Right cardiac atrium (tissue), 5 donors: ENCODE measurements around the gene TFRC. TPM values are rescaled to one million over a fixed set of nuclear protein-coding genes. Genes with fewer than 3 reads are reported as not detected.
"Not testable (repeated sequence)": the region's sequence is repeated elsewhere in the genome, so short reads cannot be mapped to it uniquely, and the experiment has no call there.

Experiments
- ATAC-seq, 2 donors: fragments of 200-7000 bp; cut with Tn5 transposase; one replicate each; pipeline versions ENCODE4 v1.8.0 to v1.9.1; 2020; ENCODE audit warnings: moderate library complexity in 2 of 2, mild to moderate bottlenecking in 1 of 2
- DNase-seq, 3 donors: peaks; one replicate each; pipeline ENCODE4 v3.0.0-alpha.2; 2020
- H3K27ac ChIP-seq: one replicate; pipeline ENCODE4 v1.5.1; 2013; ENCODE audit warnings: mild to moderate bottlenecking, low read length, control low read depth, moderate library complexity
- H3K27me3 ChIP-seq: one replicate; pipeline ENCODE4 v1.6.1; 2013; ENCODE audit not compliant: control insufficient read depth, insufficient read depth
- H3K4me1 ChIP-seq: one replicate; pipeline ENCODE4 v1.6.1; 2013; ENCODE audit warnings: low read length; ENCODE audit not compliant: control insufficient read depth, insufficient read depth
- H3K4me3 ChIP-seq: one replicate; pipeline ENCODE4 v1.5.1; 2013; ENCODE audit warnings: low read length, control low read depth
- H3K9me3 ChIP-seq: one replicate; pipeline ENCODE4 v1.6.1; 2013; ENCODE audit warnings: low read length; ENCODE audit not compliant: control insufficient read depth
- WGBS: extraction: QIAGEN DNeasy Blood & Tissue Kit; methylation state at CpG from one replicate; pipeline ENCODE4 v1.1.7; 2013; 5-methylcytosine and 5-hydroxymethylcytosine counted together
- intact Hi-C, 4 donors: fragments of 100-400 bp; cut with DNase I; formaldehyde crosslinking; loops; one replicate each; pipeline versions ENCODE4 v1.11.0 to v1.14.0; 2022 to 2023
- polyA plus RNA-seq: library from polyadenylated mRNA; stranded (reverse); fragments of 200-250 nt; gene quantifications from one replicate; pipeline ENCODE4 v1.2.3, GENCODE V29; 2013
- total RNA-seq, 4 donors: library from RNA; stranded (reverse); fragmentation: NEBNext Ultra II Directional; extraction: Animal tissue kit (Norgen Biotek cat#: 25700); gene quantifications; one replicate each; pipeline ENCODE4 v1.2.1, GENCODE V29; 2021
- donor health status: healthy with polysubstance abuse.
- donor health status: DM: no; HTN: yes; CAD: no.
- donor health status: DM: no; HTN: no; CAD: no.
- donor health status: DM: no; HTN: yes; CAD: no; lungs with severe emphysema.
- donor health status: DM: yes; HTN: yes; CAD: no.

The TFRC gene
- total and polyA plus RNA-seq, 5 donors = 23.4 to 199 (median 88.7) TPM

- 88% methylated on average over 6 of the region's 6 CpGs for WGBS
- H3K9me3 ChIP-seq, H3K4me1 ChIP-seq, ATAC-seq, intact Hi-C loops, H3K27ac ChIP-seq, H3K27me3 ChIP-seq, DNase-seq, H3K4me3 ChIP-seq: not testable (repeated sequence)
These were observed 79.2 kb downstream of the TFRC start for GRCh38 chr3:196002721-196003120.

GRCh38 chr3:196001240-196001639 lies 80.7 kb downstream of the TFRC start:
- H3K27me3 ChIP-seq, H3K27ac ChIP-seq, DNase-seq, H3K9me3 ChIP-seq, H3K4me1 ChIP-seq, intact Hi-C loops, ATAC-seq, H3K4me3 ChIP-seq: not testable (repeated sequence)
- 87% methylated on average over 7 of the region's 7 CpGs for WGBS

GRCh38 chr3:196000360-196000950 lies 81.4 kb downstream of the TFRC start:
- H3K4me3 ChIP-seq, ATAC-seq, H3K9me3 ChIP-seq, H3K27ac ChIP-seq, H3K4me1 ChIP-seq, intact Hi-C loops, H3K27me3 ChIP-seq, DNase-seq: not testable (repeated sequence)
- 81% methylated on average over 14 of the region's 15 CpGs for WGBS

GRCh38 chr3:195999896-196000295 lies 82.0 kb downstream of the TFRC start:
- intact Hi-C loops = no loop called here
- no peak for ATAC-seq
- 81% methylated on average over 8 of the region's 8 CpGs for WGBS

More at GRCh38 chr3:195999896-196000295, 82.0 kb downstream of the TFRC start:
- H3K27me3 ChIP-seq = no peaks in the 10 kb centered on the region
- H3K4me1 ChIP-seq = no peaks in the 10 kb centered on the region
- no peaks in the 10 kb centered on the region for H3K9me3 ChIP-seq
- DNase-seq = no peak
- no peak overlapping the region for H3K4me3 ChIP-seq
- H3K27ac ChIP-seq = no peak overlapping the region

Other genes with a start within 250 kb of the TFRC start
- gene TNK2, start 173.5 kb downstream of the TFRC start, total RNA-seq = 100 to 1,000 TPM in 1 of 4 donors, 10 to 100 TPM in 3; 74.7 to 162 (median 84.2) TPM
- gene TNK2, start 173.5 kb downstream of the TFRC start, polyA plus RNA-seq = 40.1 TPM
- gene ZDHHC19, start 129.3 kb upstream of the TFRC start, total RNA-seq = not detected
- gene ZDHHC19, start 129.3 kb upstream of the TFRC start, polyA plus RNA-seq = 1.9 TPM
- gene SLC51A, start 134.4 kb upstream of the TFRC start, total RNA-seq = under 1 TPM in 2 of 4 donors, not detected in 2; 0.23 to 0.68 TPM
- 0.81 TPM for gene SLC51A, start 134.4 kb upstream of the TFRC start, polyA plus RNA-seq
- 10 to 100 TPM; 79.7 to 87.7 (median 85.7) TPM for gene PCYT1A, start 205.6 kb upstream of the TFRC start, total RNA-seq
- 34.8 TPM for gene PCYT1A, start 205.6 kb upstream of the TFRC start, polyA plus RNA-seq
- 1 to 10 TPM; 3.6 to 4.7 (median 4.7) TPM for gene DYNLT2B, start 236.2 kb upstream of the TFRC start, total RNA-seq
- 8.4 TPM for gene DYNLT2B, start 236.2 kb upstream of the TFRC start, polyA plus RNA-seq